ENCODE data around the gene SEMA3D.

- no peak for TF ChIP-seq EZH2phosphoT487 (IDR thresholded peaks at IDR 0.05; ENCODE audit: borderline replicate concordance)
- TF ChIP-seq ZNF274 (IDR thresholded peaks at IDR 0.05; ENCODE audit: low read depth, low read length), result no peak
- no peak for TF ChIP-seq CTCF (IDR thresholded peaks at IDR 0.05 in 2 of 3, conservative IDR thresholded peaks at IDR 0.05 in 1 of 3; ENCODE audit: borderline replicate concordance in 1 of 3, insufficient read depth in 1 of 3, low read depth in 2 of 3, low read length in 2 of 3)
- TF ChIP-seq SP1 (IDR thresholded peaks at IDR 0.05; ENCODE audit: low read depth), result no peak
- no peak for TF ChIP-seq POLR2AphosphoS5 (IDR thresholded peaks at IDR 0.05; ENCODE audit: low read depth, low read length)
- TF ChIP-seq SIN3A (IDR thresholded peaks at IDR 0.05; ENCODE audit: low read depth), result no peak
- no peak for TF ChIP-seq POLR2A (IDR thresholded peaks at IDR 0.05; ENCODE audit: borderline replicate concordance, extremely low read depth, insufficient read depth, insufficient read length)
- no peak for TF ChIP-seq ATF3 (IDR thresholded peaks at IDR 0.05)
- TF ChIP-seq TCF7L2 (IDR thresholded peaks at IDR 0.05; ENCODE audit: borderline replicate concordance, extremely low read depth, insufficient read depth, insufficient read length), result no peak
- TF ChIP-seq FOSL1 (IDR thresholded peaks at IDR 0.05; ENCODE audit: low read depth), result no peak
- no peak for TF ChIP-seq RAD21 (IDR thresholded peaks at IDR 0.05; ENCODE audit: low read depth)
These were observed 118.1 kb downstream of the SEMA3D start for GRCh38 chr7:85068799-85069198.
